Testis (tissue), 2 donors: ENCODE results near the gene EHMT2.

Experiments
- POLR2A ChIP-seq: fragments of 450-650 bp; IDR thresholded peaks from one replicate; pipeline ENCODE4 v1.6.1; 2017; ENCODE audit warnings: antibody characterized with exemption, mild to moderate bottlenecking, moderate library complexity
- TF ChIP-seq, protein P1 (sequence below), 3 experiments: fragments of 450-650 bp in 2 of 3; fragments of 200-600 bp in 1 of 3; sonication (generic) in 1 of 3; IDR thresholded peaks; one replicate each; pipeline ENCODE4 v1.5.1; 2016 to 2019; ENCODE audit warnings: antibody characterized with exemption in 3 of 3, mild to moderate bottlenecking in 2 of 3, moderate library complexity in 1 of 3

GRCh38 chr6:31886541-31886991 lies 10.9 kb downstream of the EHMT2 start:
- TF ChIP-seq, protein P1, sequence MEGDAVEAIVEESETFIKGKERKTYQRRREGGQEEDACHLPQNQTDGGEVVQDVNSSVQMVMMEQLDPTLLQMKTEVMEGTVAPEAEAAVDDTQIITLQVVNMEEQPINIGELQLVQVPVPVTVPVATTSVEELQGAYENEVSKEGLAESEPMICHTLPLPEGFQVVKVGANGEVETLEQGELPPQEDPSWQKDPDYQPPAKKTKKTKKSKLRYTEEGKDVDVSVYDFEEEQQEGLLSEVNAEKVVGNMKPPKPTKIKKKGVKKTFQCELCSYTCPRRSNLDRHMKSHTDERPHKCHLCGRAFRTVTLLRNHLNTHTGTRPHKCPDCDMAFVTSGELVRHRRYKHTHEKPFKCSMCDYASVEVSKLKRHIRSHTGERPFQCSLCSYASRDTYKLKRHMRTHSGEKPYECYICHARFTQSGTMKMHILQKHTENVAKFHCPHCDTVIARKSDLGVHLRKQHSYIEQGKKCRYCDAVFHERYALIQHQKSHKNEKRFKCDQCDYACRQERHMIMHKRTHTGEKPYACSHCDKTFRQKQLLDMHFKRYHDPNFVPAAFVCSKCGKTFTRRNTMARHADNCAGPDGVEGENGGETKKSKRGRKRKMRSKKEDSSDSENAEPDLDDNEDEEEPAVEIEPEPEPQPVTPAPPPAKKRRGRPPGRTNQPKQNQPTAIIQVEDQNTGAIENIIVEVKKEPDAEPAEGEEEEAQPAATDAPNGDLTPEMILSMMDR (IDR thresholded peaks at IDR 0.05): no peak
- no peak for TF ChIP-seq POLR2A
